Chondrocyte (in vitro differentiated cells): ENCODE data around the gene H3-3A. TPM values are rescaled to one million over a fixed set of nuclear protein-coding genes. Genes with fewer than 3 reads are reported as not detected.

Experiments used
- DNase-seq: peaks from one replicate; pipeline ENCODE4 v3.0.0; 2021; ENCODE audit warnings: mixed read lengths, low spot score
- H3K27ac Mint-ChIP-seq: one replicate; pipeline ENCODE4 v1.8.0; 2021; ENCODE audit warnings: mild to moderate bottlenecking, moderate library complexity, mixed read lengths; ENCODE audit not compliant: unreplicated experiment
- H3K27me3 Mint-ChIP-seq: 2 replicates; pipeline ENCODE4 v1.8.0; 2021; ENCODE audit warnings: low read depth, mixed read lengths
- H3K36me3 Mint-ChIP-seq: 2 replicates; pipeline ENCODE4 v1.8.0; 2021; ENCODE audit warnings: low read depth, mixed read lengths
- H3K4me1 Mint-ChIP-seq: 2 replicates; pipeline ENCODE4 v1.8.0; 2021; ENCODE audit warnings: low read depth, mild to moderate bottlenecking, mixed read lengths
- H3K4me3 Mint-ChIP-seq: one replicate; pipeline ENCODE4 v1.8.0; 2021; ENCODE audit warnings: mild to moderate bottlenecking, moderate library complexity, mixed read lengths; ENCODE audit not compliant: unreplicated experiment
- H3K9me3 Mint-ChIP-seq: 2 replicates; pipeline ENCODE4 v1.8.0; 2021; ENCODE audit warnings: low read depth, mixed read lengths
- total RNA-seq: library from RNA; stranded (reverse); gene quantifications from 3 replicates; pipeline ENCODE4 v1.2.1, GENCODE V29; 2021
- TF ChIP-seq, protein P1 (sequence below): fragments of 200-600 bp; sonication (generic); IDR thresholded peaks from 2 replicates; pipeline ENCODE4 v1.5.0; 2021; ENCODE audit warnings: antibody characterized with exemption, mild to moderate bottlenecking, moderate library complexity

H3-3A gene
- total RNA-seq, 1 donor from 2014 or later = 315 TPM

DNA sequence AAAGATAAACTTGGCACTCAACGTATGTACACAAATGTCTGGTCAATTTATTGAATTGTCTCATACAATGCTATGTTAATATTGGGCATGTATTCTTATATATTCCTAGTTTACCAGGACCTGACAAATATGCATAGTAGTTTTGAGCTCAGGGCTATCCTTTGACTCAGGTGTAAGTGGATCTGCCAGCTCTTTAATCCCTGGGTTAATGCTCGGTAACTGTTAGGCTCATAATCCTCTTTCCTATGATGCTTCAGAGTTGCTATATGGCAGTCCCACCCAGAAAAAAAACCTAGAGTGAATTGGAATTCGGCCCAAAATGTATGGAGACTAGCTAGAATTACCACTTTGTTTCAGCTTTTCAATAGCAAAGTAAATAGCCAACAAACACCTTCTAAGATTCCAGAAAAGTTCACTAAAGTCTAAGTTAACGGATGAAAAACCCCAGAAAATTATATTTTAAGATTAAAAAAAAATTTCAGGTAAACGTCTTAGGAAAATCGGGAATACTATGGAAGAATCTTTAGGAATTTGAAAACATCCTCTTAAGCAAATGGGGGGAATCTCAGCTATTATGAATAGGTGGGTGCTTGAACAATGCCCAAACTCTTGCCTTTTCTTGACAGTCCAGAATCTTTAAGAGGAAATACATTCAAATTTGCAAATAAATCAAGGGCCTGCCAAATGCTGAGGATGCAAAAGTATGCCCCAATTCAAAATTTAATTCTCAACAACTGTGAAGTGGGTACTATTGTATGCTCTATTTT lies 10.9 kb downstream of the H3-3A start:
- Mint-ChIP-seq H3K4me3 (no peak overlapping the region), H3K36me3 (peaks cover 21% of the 10 kb centered on the region), H3K27ac (no peak overlapping the region), H3K4me1 (peaks cover 5% of the 10 kb centered on the region), H3K9me3 (no peaks in the 10 kb centered on the region), H3K27me3 (no peaks in the 10 kb centered on the region)
- no peak for DNase-seq
- TF ChIP-seq, protein P1, sequence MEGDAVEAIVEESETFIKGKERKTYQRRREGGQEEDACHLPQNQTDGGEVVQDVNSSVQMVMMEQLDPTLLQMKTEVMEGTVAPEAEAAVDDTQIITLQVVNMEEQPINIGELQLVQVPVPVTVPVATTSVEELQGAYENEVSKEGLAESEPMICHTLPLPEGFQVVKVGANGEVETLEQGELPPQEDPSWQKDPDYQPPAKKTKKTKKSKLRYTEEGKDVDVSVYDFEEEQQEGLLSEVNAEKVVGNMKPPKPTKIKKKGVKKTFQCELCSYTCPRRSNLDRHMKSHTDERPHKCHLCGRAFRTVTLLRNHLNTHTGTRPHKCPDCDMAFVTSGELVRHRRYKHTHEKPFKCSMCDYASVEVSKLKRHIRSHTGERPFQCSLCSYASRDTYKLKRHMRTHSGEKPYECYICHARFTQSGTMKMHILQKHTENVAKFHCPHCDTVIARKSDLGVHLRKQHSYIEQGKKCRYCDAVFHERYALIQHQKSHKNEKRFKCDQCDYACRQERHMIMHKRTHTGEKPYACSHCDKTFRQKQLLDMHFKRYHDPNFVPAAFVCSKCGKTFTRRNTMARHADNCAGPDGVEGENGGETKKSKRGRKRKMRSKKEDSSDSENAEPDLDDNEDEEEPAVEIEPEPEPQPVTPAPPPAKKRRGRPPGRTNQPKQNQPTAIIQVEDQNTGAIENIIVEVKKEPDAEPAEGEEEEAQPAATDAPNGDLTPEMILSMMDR = no peak

DNA sequence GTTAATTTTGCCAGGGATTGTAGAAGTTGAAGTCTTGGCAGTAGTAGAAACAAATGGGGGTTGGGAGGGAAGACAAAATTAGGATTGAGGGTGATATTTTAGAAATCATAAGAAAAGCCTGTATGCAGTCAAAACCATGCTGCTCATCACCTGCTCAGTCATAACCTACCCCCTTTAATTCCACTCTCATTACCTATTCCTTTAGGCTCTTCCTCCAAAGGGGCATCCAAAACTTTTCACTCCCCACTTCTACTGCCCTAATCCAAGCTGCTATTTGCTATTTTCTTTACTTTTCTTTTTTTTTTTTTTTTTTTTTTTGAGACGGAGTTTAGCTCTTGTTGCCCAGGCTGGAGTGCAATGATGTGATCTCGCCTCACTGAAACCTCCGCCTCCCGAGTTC lies 11.5 kb downstream of the H3-3A start:
- DNase-seq = no peak
- Mint-ChIP-seq H3K4me1 (peaks cover 2% of the 10 kb centered on the region), H3K9me3 (no peaks in the 10 kb centered on the region), H3K27me3 (no peaks in the 10 kb centered on the region), H3K27ac (no peak overlapping the region), H3K36me3 (peaks cover 18% of the 10 kb centered on the region), H3K4me3 (no peak overlapping the region)
- TF ChIP-seq, protein P1 = no peak

DNA sequence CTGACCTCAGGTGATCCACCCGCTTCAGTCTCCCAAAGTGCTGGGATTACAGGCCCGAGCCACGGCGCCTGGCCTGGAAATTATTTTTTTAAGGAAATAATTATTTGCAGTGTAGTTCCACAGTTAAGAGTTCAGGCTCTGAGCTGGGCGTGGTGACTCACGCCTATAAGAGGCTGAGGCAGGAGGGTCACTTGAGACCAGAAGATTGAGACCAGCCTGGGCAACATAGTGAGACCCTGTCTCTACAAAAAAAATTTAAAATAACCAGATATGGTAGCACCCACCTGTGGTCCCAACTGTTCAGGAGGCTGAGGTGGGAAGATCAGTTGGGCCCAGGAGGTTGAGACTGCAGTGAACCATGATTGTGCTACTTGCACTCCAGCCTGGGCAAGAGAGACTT lies 13.9 kb downstream of the H3-3A start:
- Mint-ChIP-seq H3K4me3 (no peak overlapping the region), H3K27ac (no peak overlapping the region), H3K9me3 (no peaks in the 10 kb centered on the region), H3K4me1 (no peaks in the 10 kb centered on the region), H3K36me3 (peaks cover 11% of the 10 kb centered on the region), H3K27me3 (no peaks in the 10 kb centered on the region)
- TF ChIP-seq, protein P1 = no peak
- no peak for DNase-seq

DNA sequence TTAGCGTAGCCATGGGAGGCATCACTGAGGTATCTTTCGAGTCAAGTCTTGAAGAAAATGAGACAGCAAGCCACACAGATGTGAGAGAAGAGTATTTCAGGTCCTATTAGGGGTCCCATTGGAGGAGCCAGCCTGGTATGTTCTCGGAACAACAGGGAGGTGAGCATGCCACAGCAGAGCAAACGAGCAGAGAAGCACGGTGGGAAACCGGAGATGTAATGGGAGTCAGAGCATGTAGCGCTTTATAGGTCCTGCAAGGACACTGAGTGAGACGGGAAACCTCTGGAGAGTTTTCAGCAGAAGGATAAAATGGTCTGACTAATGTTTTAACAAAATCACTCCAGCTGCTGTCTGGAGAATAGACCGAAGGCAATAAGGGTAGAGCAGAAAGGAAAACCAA lies 15.9 kb downstream of the H3-3A start:
- Mint-ChIP-seq H3K27ac (no peak overlapping the region), H3K4me3 (no peak overlapping the region), H3K4me1 (peaks cover 6% of the 10 kb centered on the region), H3K9me3 (no peaks in the 10 kb centered on the region), H3K27me3 (no peaks in the 10 kb centered on the region), H3K36me3 (peaks cover 6% of the 10 kb centered on the region)
- TF ChIP-seq, protein P1 = no peak
- no peak for DNase-seq

DNA sequence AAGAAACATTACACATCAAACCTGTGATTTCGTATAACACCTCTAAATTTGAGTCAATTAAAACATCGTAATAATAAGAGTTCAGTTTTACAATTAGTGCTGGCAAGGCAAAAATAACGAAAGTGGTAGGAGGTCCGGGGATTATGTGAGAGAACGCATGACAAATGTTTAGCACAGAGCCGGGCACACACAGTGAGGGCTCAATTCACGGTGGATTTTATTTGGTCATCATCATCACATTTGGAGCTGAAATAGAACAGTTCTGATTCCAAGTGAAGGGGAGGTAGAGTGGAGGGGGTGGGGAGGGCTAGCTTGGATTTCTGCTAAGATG lies 20.0 kb downstream of the H3-3A start:
- Mint-ChIP-seq H3K4me1 (peaks cover 6% of the 10 kb centered on the region), H3K27me3 (no peaks in the 10 kb centered on the region), H3K27ac (peak overlapping the region; percentile 95), H3K4me3 (peak overlapping the region; percentile 93), H3K9me3 (no peaks in the 10 kb centered on the region), H3K36me3 (no peaks in the 10 kb centered on the region)
- no peak for DNase-seq
- TF ChIP-seq, protein P1 = no peak
